HepG2 (cell line): ENCODE data around the gene EMC8. TPM values are rescaled to one million over a fixed set of nuclear protein-coding genes. Genes with fewer than 3 reads are reported as not detected.

Experiments
- ATAC-seq: fragments of 200-7000 bp; cut with Tn5 transposase; 3 replicates; pipeline ENCODE4 v1.9.1; 2020; ENCODE audit warnings: mild to moderate bottlenecking, moderate library complexity
- BruUV-seq: library from RNA; stranded (reverse); fragments of 400-500 nt; replicated peaks from 2 replicates; lab custom pipeline; 2021; lab: Mats Ljungman, UMichigan
- CTCF ChIA-PET: fragments of 300-600 bp; formaldehyde crosslinking; extraction: SDS; loops from one replicate; lab custom pipeline; 2021; ENCODE audit warnings: low total read pairs, inconsistent platforms, low intra/inter-chr PET ratio; lab: Yijun Ruan, JAX
- POLR2A ChIA-PET: fragments of 350-600 bp; sonication (Branson Sonifier 250); formaldehyde crosslinking; loops from one replicate; lab custom pipeline; 2020; ENCODE audit warnings: antibody characterized with exemption, inconsistent platforms; lab: Yijun Ruan, JAX
- DNase-seq: peaks from one replicate; pipeline ENCODE4 v3.0.0-alpha.2; 2015; ENCODE audit warnings: low spot score
- FAIRE-seq: peaks from 3 replicates; lab custom pipeline; 2011; peaks lifted over from hg19 to GRCh38; lab: Jason Lieb, UNC
- H2AFZ ChIP-seq: one replicate; pipeline ENCODE4 v1.6.1; 2011; ENCODE audit warnings: low read length, inconsistent platforms
- H3K27ac ChIP-seq: fragments of 300-600 bp; 3 replicates; pipeline ENCODE4 v1.8.0; 2011; ENCODE audit warnings: mixed run types, mild to moderate bottlenecking, mixed read lengths, low read length, inconsistent platforms; ENCODE audit not compliant: insufficient read depth; ENCODE audit errors: extremely low read length
- H3K27me3 ChIP-seq, 2 experiments: fragments of 200-600 bp in 1 of 2; 2 replicates in 1 of 2; 3 replicates in 1 of 2; pipeline versions ENCODE4 v1.6.0 to v1.8.0; 2011; ENCODE audit warnings: low read length in 2 of 2, mild to moderate bottlenecking in 2 of 2, moderate library complexity in 2 of 2, inconsistent platforms in 1 of 2; ENCODE audit not compliant: insufficient read depth in 2 of 2, control insufficient read depth in 1 of 2
- H3K36me3 ChIP-seq, 2 experiments: fragments of 200-600 bp in 1 of 2; replicated peaks in 1 of 2; 2 replicates in 1 of 2; 3 replicates in 1 of 2; pipeline versions ENCODE4 v1.5.1 to v1.8.0; 2011; ENCODE audit warnings: low read length in 2 of 2, inconsistent platforms in 1 of 2; ENCODE audit not compliant: insufficient read depth in 2 of 2, control insufficient read depth in 1 of 2
- H3K4me1 ChIP-seq: 2 replicates; pipeline ENCODE4 v1.5.1; 2012; ENCODE audit warnings: low read length, inconsistent platforms; ENCODE audit not compliant: insufficient read depth
- H3K4me2 ChIP-seq: 2 replicates; pipeline ENCODE4 v1.6.0; 2011; ENCODE audit warnings: low read depth, low read length, inconsistent platforms
- H3K4me3 ChIP-seq, 3 experiments: fragments of 200-600 bp in 1 of 3; sonication (generic), shearing (Covaris generic) in 1 of 3; replicated peaks in 1 of 3; 2 replicates each; pipeline ENCODE4 v1.5.1; 2011 to 2016; ENCODE audit warnings: low read length in 3 of 3, inconsistent platforms in 2 of 3, low read depth in 2 of 3, mild to moderate bottlenecking in 2 of 3, control low read depth in 1 of 3, mixed read lengths in 1 of 3; ENCODE audit not compliant: insufficient read depth in 1 of 3
- H3K79me2 ChIP-seq: one replicate; pipeline ENCODE4 v1.6.1; 2011; ENCODE audit warnings: low read length, inconsistent platforms; ENCODE audit not compliant: insufficient read depth
- H3K9ac ChIP-seq: 2 replicates; pipeline ENCODE4 v1.6.0; 2011; ENCODE audit warnings: mild to moderate bottlenecking, low read depth, low read length, inconsistent platforms; ENCODE audit not compliant: insufficient read depth
- H3K9me3 ChIP-seq: 2 replicates; pipeline ENCODE4 v1.5.1; 2012; ENCODE audit warnings: mild to moderate bottlenecking, low read length
- H4K20me1 ChIP-seq: 2 replicates; pipeline ENCODE4 v1.6.0; 2011; ENCODE audit warnings: inconsistent platforms, mild to moderate bottlenecking, low read length, moderate library complexity; ENCODE audit not compliant: insufficient read depth
- FOXC1 ChIP-seq: sonication (generic); formaldehyde crosslinking; IDR thresholded peaks from 2 replicates; pipeline ENCODE4 v1.8.0; 2022; ENCODE audit warnings: mild to moderate bottlenecking, missing genetic modification reagents, borderline replicate concordance
- GPN1 ChIP-seq: sonication (generic); formaldehyde crosslinking; IDR thresholded peaks from 2 replicates; pipeline ENCODE4 v1.5.1; 2020; ENCODE audit warnings: missing genetic modification reagents, borderline replicate concordance
- HOXA5 ChIP-seq: sonication (generic); formaldehyde crosslinking; IDR thresholded peaks from 2 replicates; pipeline ENCODE4 v1.4.0; 2020; ENCODE audit warnings: missing genetic modification reagents
- JUNB ChIP-seq: sonication (generic); formaldehyde crosslinking; IDR thresholded peaks from 2 replicates; pipeline ENCODE4 v1.8.0; 2022; ENCODE audit warnings: missing genetic modification reagents, mild to moderate bottlenecking, borderline replicate concordance
- KLF13 ChIP-seq: sonication (generic); formaldehyde crosslinking; IDR thresholded peaks from 2 replicates; pipeline ENCODE4 v1.4.0; 2020; ENCODE audit warnings: mild to moderate bottlenecking, missing genetic modification reagents
- MAF1 ChIP-seq: sonication (generic); formaldehyde crosslinking; IDR thresholded peaks from 2 replicates; pipeline ENCODE4 v1.5.0; 2020; ENCODE audit warnings: missing genetic modification reagents, borderline replicate concordance
- MAX ChIP-seq: IDR thresholded peaks from 2 replicates; pipeline ENCODE4 v1.6.1; 2012; ENCODE audit warnings: inconsistent platforms
- MTERF4 ChIP-seq: sonication (generic); formaldehyde crosslinking; IDR thresholded peaks from 2 replicates; pipeline ENCODE4 v1.8.0; 2023; ENCODE audit warnings: mild to moderate bottlenecking, missing genetic modification reagents
- NFE2L1 ChIP-seq: sonication (generic); formaldehyde crosslinking; IDR thresholded peaks from 2 replicates; pipeline ENCODE4 v1.4.0; 2020; ENCODE audit warnings: missing genetic modification reagents, mild to moderate bottlenecking, borderline replicate concordance
- SMAD1 ChIP-seq: sonication (generic); formaldehyde crosslinking; IDR thresholded peaks from 2 replicates; pipeline ENCODE4 v1.4.0; 2020; ENCODE audit warnings: missing genetic modification reagents, low read depth, mild to moderate bottlenecking, borderline replicate concordance
- SNAI1 ChIP-seq: sonication (generic); formaldehyde crosslinking; IDR thresholded peaks from 2 replicates; pipeline ENCODE4 v1.5.0; 2020; ENCODE audit warnings: mild to moderate bottlenecking, missing genetic modification reagents, borderline replicate concordance
- SRSF4 ChIP-seq: fragments of 200-400 bp; formaldehyde crosslinking; IDR thresholded peaks from one replicate; pipeline ENCODE4 v1.6.1; 2018; ENCODE audit warnings: mild to moderate bottlenecking, low read depth, low read length, moderate library complexity; ENCODE audit not compliant: poor library complexity, severe bottlenecking
- ZFY ChIP-seq: sonication (generic); formaldehyde crosslinking; IDR thresholded peaks from 2 replicates; pipeline ENCODE4 v1.4.0; 2020; ENCODE audit warnings: missing genetic modification reagents
- ZHX1 ChIP-seq: sonication (generic); formaldehyde crosslinking; IDR thresholded peaks from 2 replicates; pipeline ENCODE4 v1.8.1; 2022; ENCODE audit warnings: low read depth, mild to moderate bottlenecking, missing genetic modification reagents
- ZNF253 ChIP-seq: sonication (generic); formaldehyde crosslinking; IDR thresholded peaks from 2 replicates; pipeline ENCODE4 v1.8.0; 2022; ENCODE audit warnings: mild to moderate bottlenecking, missing genetic modification reagents, borderline replicate concordance
- ZNF414 ChIP-seq: sonication (generic); formaldehyde crosslinking; IDR thresholded peaks from 2 replicates; pipeline ENCODE4 v1.5.0; 2020; ENCODE audit warnings: missing genetic modification reagents
- ZNF460 ChIP-seq: sonication (generic); formaldehyde crosslinking; IDR thresholded peaks from 2 replicates; pipeline ENCODE4 v1.5.1; 2020; ENCODE audit warnings: missing genetic modification reagents, mild to moderate bottlenecking, borderline replicate concordance
- ZNF589 ChIP-seq: sonication (generic); formaldehyde crosslinking; conservative IDR thresholded peaks from 2 replicates; pipeline ENCODE4 v1.8.0; 2022; ENCODE audit warnings: mild to moderate bottlenecking, moderate library complexity, missing genetic modification reagents
- ZNF605 ChIP-seq: sonication (generic); formaldehyde crosslinking; IDR thresholded peaks from 2 replicates; pipeline ENCODE4 v1.8.0; 2022; ENCODE audit warnings: mild to moderate bottlenecking, missing genetic modification reagents
- ZNF839 ChIP-seq: sonication (generic); formaldehyde crosslinking; IDR thresholded peaks from 2 replicates; pipeline ENCODE4 v1.4.0; 2020; ENCODE audit warnings: missing genetic modification reagents, mild to moderate bottlenecking, borderline replicate concordance
- WGBS: methylation state at CpG from one replicate; pipeline ENCODE4 v1.1.6; 2017; ENCODE audit warnings: low lambda C conversion rate; 5-methylcytosine and 5-hydroxymethylcytosine counted together
- in situ Hi-C: cut with HindIII; loops from 2 replicates; pipeline ENCODE4 v1.10.0; 2017; ENCODE audit warnings: low pct_unique_long_range_greater_than_20kb; ENCODE audit not compliant: extremely low pct_ligation_motif_present
- intact Hi-C: fragments of 100-400 bp; cut with micrococcal nuclease; formaldehyde crosslinking; loops from one replicate; pipeline ENCODE4 v1.10.0; 2022; ENCODE audit not compliant: unreplicated experiment
- polyA plus RNA-seq, 8 experiments: library from polyadenylated mRNA; depleted of rRNA in 3 of 8; stranded (reverse) in 7 of 8; unstranded in 1 of 8; fragments of >200 nt; fragmentation: Illumina TruSeq in 4 of 8; extraction: Trizol in 4 of 8; gene quantifications; 2 replicates each; pipeline versions ENCODE4 v1.2.1 to v1.2.3, GENCODE V29; 2011 to 2016; ENCODE audit warnings: low read depth in 4 of 8, missing spikeins in 1 of 8, mixed read lengths in 1 of 8; ENCODE audit not compliant: insufficient read depth in 1 of 8
- total RNA-seq, 5 experiments: library from RNA; depleted of rRNA; stranded (reverse); fragments of >200 nt; fragmentation: Illumina TruSeq; extraction: Trizol; gene quantifications; 2 replicates each; pipeline ENCODE4 v1.2.3, GENCODE V29; 2016; ENCODE audit warnings: low read depth in 1 of 5

EMC8 gene
- total and polyA plus RNA-seq, 2 of the 13 experiments (the other 11 are each of a cell fraction or from before 2014, with no cell fraction given), result 55.0 to 76.0 TPM

GRCh38 chr16:85845266-85845665, 45.9 kb upstream of the EMC8 start (continued):
- no peak for TF ChIP-seq MTERF4 (CRISPR knock-in tag)
- TF ChIP-seq ZNF589 (CRISPR knock-in tag), result no peak
- no peak for TF ChIP-seq ZNF605 (CRISPR knock-in tag)
- 0 out of 2 replicates have a peak, but pooled peaks have one; percentile 14 for TF ChIP-seq ZHX1 (CRISPR knock-in tag)
- 0 out of 2 replicates have a peak, but pooled peaks have one; percentile 12 for TF ChIP-seq ZNF414

GRCh38 chr16:85844786-85845185, 45.4 kb upstream of the EMC8 start:
- H2AFZ ChIP-seq, result no peak overlapping the region
- ChIA-PET CTCF (no interaction called here), POLR2A (no interaction called here)
- H3K79me2 ChIP-seq, result no peaks in the 10 kb centered on the region
- H3K4me2 ChIP-seq, result peak overlapping the region; percentile 45
- intact Hi-C loops, result no loop called here
- WGBS, result under 1% methylated on average over 15 of the region's 15 CpGs
- no peaks in the 10 kb centered on the region for H4K20me1 ChIP-seq
- no peak overlapping the region for H3K9ac ChIP-seq
- in situ Hi-C loops, result no loop called here
- H3K4me3 ChIP-seq, result 0 out of 6 replicates have a peak overlapping the region, but pooled peaks of 1 of the 3 experiments have one; percentile 8
- no peaks in the 10 kb centered on the region for H3K9me3 ChIP-seq
- no peaks in the 10 kb centered on the region for H3K36me3 ChIP-seq
- H3K27ac ChIP-seq, result no peak overlapping the region
- peaks cover 0 to 9% of the 10 kb centered on the region in 2 experiments; a peak in 3 of 5 replicates for H3K27me3 ChIP-seq
- no TSS peak for BruUV-seq
- ATAC-seq, result peak; percentile 4; the same call in 1 of the 3 replicates
- FAIRE-seq, result peak; percentile 62
- DNase-seq, result peak; percentile 29
- peaks cover 56% of the 10 kb centered on the region for H3K4me1 ChIP-seq
- TF ChIP-seq GPN1 (CRISPR knock-in tag) (no peak), HOXA5 (CRISPR knock-in tag) (no peak), ZNF253 (CRISPR knock-in tag) (no peak), MAF1 (no peak), ZNF460 (CRISPR knock-in tag) (no peak), ZNF839 (CRISPR knock-in tag) (no peak), ZFY (CRISPR knock-in tag) (no peak), FOXC1 (CRISPR knock-in tag) (0 out of 2 replicates have a peak, but pooled peaks have one; percentile 19), SRSF4 (no peak), SMAD1 (CRISPR knock-in tag) (no peak), MAX (0 out of 2 replicates have a peak, but pooled peaks have one; percentile 37), JUNB (CRISPR knock-in tag) (no peak), KLF13 (CRISPR knock-in tag) (no peak), SNAI1 (CRISPR knock-in tag) (no peak), NFE2L1 (CRISPR knock-in tag) (no peak)
